ENCODE results near the gene FAM9C.
"Not testable (repeated sequence)": the region's sequence is repeated elsewhere in the genome, so short reads cannot be mapped to it uniquely, and the experiment has no call there.

The FAM9C gene

DNA sequence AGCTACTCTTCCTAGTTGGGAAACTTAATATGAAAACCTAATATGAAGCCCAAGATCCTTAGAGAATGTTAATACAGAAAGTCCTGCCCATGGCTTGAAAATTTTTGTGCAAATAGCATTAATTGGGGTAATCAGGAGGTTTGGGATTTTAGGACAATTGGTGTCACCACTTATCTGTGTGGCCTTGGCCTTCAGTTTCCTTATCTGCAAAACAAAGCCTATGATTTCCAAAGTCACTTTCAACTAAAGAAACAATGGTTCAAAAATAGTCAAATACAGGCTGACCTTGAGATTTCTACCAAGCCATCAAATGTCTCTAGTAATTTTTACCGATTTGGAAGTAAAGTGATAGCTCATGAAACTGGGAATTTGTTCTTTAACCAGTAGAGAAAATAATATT, 40.2 kb upstream of the FAM9C start:
- Histone ChIP-seq H3K36me3 (ENCODE audit: insufficient read depth, low read length) (no peaks in the 10 kb centered on the region), H3K27me3 (ENCODE audit: control insufficient read depth, insufficient read depth, low read length) (no peaks in the 10 kb centered on the region), H3K4me3 (ENCODE audit: low read length) (no peak overlapping the region), H3K9me3 (replicated peaks; ENCODE audit: low read length) (no peaks in the 10 kb centered on the region), H3K9ac (ENCODE audit: low read depth, low read length) (no peak overlapping the region), H3K4me2 (ENCODE audit: low read length) (no peak overlapping the region), H3K4me1 (ENCODE audit: control insufficient read depth, insufficient read depth, low read length) (no peaks in the 10 kb centered on the region)

DNA sequence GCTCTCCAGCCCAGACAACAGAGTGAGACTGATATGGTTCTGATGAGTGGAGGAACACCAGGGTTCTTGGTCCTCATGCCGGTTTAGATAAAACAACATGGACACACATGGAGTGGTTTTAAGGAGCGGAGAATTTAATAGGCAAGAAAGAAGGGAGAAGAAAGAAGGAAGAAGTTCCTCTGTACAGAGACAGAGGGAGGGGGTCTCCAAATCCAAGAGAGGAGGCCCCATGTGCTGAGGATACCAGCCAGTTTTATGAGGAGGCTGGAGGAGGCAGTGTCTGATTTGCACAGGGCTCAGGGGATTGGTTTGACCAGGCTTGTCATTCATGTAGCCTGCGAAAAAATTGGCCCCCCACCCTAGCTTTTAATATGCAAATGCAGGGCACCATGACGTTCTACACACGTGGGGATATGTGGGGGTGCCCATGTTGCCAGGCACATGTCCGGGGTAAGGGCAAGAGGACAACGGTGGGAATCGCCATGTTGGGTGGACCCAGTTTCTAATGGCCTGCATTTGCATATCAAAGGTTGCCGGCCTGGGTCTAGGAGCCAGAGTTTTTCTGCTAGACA, 39.4 kb upstream of the FAM9C start:
- not testable (repeated sequence) for H3K9me3 ChIP-seq (replicated peaks; ENCODE audit: low read length); H3K4me2 ChIP-seq (ENCODE audit: low read length); H3K4me1 ChIP-seq (ENCODE audit: control insufficient read depth, insufficient read depth, low read length); H3K27me3 ChIP-seq (ENCODE audit: control insufficient read depth, insufficient read depth, low read length); H3K9ac ChIP-seq (ENCODE audit: low read depth, low read length); H3K4me3 ChIP-seq (ENCODE audit: low read length); H3K36me3 ChIP-seq (ENCODE audit: insufficient read depth, low read length)

DNA sequence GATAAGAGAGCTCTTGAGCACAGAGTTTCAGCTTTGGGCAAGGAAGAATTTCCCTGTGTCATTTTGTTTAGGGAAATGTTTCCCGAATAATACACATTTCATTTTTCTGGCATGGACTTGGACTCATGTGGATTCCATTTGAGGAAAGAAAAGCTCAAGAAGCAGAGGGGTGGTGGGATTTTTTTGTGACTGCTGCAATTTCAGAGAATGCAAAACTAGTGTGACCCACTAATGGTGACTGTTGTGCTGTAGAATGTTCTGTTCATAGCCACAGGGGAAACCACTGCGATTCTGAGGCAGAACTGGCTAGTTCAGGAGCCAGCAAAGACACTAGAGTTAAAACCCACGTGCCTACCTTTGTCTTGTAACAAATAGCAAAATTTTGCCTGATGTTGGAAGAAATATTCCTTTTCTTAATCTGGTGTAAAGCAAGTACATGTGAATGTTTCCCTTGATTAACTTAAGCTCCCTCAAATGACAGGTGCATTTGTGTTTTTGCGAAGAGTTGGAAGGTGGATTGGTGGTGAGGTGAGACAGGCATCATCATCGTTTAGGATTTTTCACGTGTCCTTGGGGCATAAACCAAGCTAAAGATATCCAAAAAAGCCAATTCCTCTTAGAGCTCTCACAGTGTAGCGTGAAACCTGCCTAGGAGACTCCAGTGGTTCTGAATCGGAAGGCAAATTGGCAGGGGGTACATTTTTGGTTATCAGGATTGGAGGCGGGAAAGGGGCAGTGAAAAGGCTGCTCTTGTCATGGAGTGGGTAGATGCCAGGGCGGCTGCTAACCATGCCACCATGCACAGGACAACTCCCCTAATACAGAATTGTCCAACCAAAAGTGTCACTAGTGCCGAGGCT, 38.0 kb upstream of the FAM9C start:
- no peak overlapping the region for H3K9ac ChIP-seq (ENCODE audit: low read depth, low read length)
- H3K4me3 ChIP-seq (ENCODE audit: low read length), result no peak overlapping the region
- H3K9me3 ChIP-seq (replicated peaks; ENCODE audit: low read length), result no peaks in the 10 kb centered on the region
- H3K4me2 ChIP-seq (ENCODE audit: low read length), result no peak overlapping the region
- no peaks in the 10 kb centered on the region for H3K36me3 ChIP-seq (ENCODE audit: insufficient read depth, low read length)
- peaks cover 10% of the 10 kb centered on the region for H3K4me1 ChIP-seq (ENCODE audit: control insufficient read depth, insufficient read depth, low read length)
- H3K27me3 ChIP-seq (ENCODE audit: control insufficient read depth, insufficient read depth, low read length), result no peaks in the 10 kb centered on the region

DNA sequence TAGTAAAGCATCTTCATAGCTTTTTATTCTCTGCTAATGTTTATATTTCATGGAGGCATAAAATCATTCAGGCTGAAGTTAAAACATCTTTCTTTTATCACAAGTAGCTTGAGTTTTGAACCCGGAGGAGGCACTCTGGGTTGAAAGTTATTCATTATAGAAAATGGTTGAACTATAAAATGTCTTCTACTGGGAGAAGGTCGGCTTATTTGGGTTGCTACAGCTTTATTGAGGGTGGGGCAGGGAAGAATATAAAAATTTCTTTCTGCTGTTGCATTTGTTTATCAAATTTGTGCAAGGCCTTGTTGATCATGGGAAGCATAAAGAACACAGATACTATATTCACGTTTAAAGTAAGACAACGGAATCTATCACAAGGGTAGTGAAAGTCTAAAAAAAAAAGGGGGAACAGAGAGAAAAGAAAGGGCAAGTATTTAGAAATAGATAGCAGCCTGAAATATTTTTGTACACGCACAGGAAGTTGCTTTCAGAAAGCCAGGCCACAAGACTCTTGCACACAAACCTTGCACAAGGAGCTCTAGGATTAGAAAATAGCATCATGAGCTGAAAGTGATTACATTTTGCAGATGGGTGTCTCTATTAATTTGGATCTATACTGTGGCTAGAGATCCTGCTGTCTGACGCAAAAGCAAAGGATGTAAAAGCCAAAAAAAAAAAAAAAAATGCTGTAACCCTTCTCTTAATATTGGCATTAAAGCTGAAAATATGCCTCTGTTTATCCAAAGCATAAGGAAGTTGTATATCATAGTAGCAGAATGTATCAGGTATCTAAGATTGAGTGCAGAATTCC, 37.2 kb upstream of the FAM9C start:
- Histone ChIP-seq H3K27me3 (ENCODE audit: control insufficient read depth, insufficient read depth, low read length) (no peaks in the 10 kb centered on the region), H3K9ac (ENCODE audit: low read depth, low read length) (no peak overlapping the region), H3K4me3 (ENCODE audit: low read length) (no peak overlapping the region), H3K4me2 (ENCODE audit: low read length) (no peak overlapping the region), H3K36me3 (ENCODE audit: insufficient read depth, low read length) (no peaks in the 10 kb centered on the region), H3K9me3 (replicated peaks; ENCODE audit: low read length) (no peaks in the 10 kb centered on the region), H3K4me1 (ENCODE audit: control insufficient read depth, insufficient read depth, low read length) (peaks cover 10% of the 10 kb centered on the region)

DNA sequence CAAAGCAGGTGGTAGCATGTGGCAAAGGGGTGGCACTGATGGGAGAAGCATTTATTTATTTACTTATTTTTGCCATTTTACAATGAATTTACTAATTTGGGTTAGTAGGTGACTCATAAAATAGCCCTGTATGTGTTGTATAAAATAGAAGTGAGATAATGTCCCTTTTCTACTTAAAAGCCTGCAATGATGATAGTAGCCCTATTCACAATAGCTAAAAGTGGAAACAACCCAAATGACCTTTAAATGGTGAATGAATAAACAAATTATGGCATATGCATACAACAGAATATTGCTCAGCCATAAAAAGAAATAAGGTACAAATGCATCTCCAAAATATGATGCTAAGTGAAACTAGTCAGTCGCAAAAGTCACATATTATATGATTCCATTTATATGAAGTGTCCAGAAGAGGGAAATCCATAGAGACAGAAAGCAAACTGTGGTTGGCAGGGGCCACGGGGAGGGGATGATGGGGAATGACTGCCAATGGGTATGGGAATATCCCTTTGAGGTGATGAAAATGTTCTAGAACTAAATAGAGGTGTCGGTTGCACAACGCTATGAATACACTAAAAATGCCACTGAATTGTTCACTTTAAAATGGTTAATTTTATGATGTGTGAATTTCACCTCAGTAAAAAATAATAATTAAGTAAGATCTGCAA, 35.8 kb upstream of the FAM9C start:
- Histone ChIP-seq H3K9me3 (replicated peaks; ENCODE audit: low read length) (no peaks in the 10 kb centered on the region), H3K27me3 (ENCODE audit: control insufficient read depth, insufficient read depth, low read length) (no peaks in the 10 kb centered on the region), H3K4me2 (ENCODE audit: low read length) (no peak overlapping the region), H3K9ac (ENCODE audit: low read depth, low read length) (no peak overlapping the region), H3K4me1 (ENCODE audit: control insufficient read depth, insufficient read depth, low read length) (peaks cover 10% of the 10 kb centered on the region), H3K36me3 (ENCODE audit: insufficient read depth, low read length) (no peaks in the 10 kb centered on the region), H3K4me3 (ENCODE audit: low read length) (no peak overlapping the region)

DNA sequence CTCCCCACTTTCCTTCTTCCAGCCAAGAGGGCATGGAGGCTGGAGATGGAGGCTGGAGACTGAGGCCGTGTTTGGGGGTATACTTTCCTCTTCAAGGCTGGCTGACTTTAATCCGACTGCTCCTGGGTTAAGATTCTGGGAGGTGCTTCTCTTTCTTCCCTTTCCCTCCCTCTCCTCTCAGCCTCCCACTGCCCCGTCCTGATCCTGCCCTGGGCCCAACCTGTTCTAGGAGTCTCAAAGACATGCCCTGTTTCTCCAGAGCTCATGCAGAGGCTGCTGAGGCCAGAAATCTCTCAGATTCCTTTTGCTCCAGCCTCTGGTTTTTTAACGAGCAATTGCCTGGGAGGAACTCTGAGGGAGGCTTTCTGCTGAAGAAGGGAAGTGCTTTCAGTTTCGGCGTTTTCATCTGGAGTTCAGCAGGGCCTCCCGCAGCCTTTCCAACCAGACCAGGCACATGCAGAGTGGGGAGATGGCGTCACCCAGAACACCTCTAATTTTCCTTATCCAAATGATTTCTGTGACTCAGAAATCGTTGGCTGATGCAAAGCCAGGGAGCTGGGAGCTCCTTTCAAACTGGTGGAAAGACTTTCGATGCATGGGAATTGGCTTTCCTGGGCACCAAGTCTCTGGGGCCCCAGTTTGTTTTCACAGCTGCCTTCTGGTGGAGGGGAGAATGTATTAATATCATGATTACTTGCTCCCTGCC, 34.5 kb upstream of the FAM9C start:
- Histone ChIP-seq H3K4me3 (ENCODE audit: low read length) (peak overlapping the region; percentile 38), H3K9me3 (replicated peaks; ENCODE audit: low read length) (no peaks in the 10 kb centered on the region), H3K4me1 (ENCODE audit: control insufficient read depth, insufficient read depth, low read length) (peaks cover 10% of the 10 kb centered on the region), H3K9ac (ENCODE audit: low read depth, low read length) (peak overlapping the region; percentile 45), H3K4me2 (ENCODE audit: low read length) (peak overlapping the region; percentile 62), H3K36me3 (ENCODE audit: insufficient read depth, low read length) (no peaks in the 10 kb centered on the region), H3K27me3 (ENCODE audit: control insufficient read depth, insufficient read depth, low read length) (no peaks in the 10 kb centered on the region)

DNA sequence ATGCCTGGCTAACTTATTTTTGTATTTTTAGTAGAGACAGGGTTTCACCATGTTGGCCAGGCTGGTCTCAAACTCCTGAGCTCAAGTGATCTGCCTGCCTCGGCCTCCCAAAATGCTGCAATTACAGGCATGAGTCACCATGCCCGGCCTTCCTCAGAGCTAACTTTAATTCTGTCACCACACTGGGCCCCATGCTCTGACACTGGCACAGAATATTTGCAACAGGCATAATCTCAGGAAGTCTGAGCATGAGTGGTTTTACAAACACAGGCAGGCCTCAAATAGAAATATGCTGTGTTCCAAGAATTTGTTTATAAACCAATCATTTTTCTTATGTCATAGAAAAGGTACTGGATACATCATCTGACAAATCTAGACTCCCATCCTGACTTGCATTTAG, 32.7 kb upstream of the FAM9C start:
- Histone ChIP-seq H3K4me2 (ENCODE audit: low read length) (no peak overlapping the region), H3K4me1 (ENCODE audit: control insufficient read depth, insufficient read depth, low read length) (peaks cover 10% of the 10 kb centered on the region), H3K27me3 (ENCODE audit: control insufficient read depth, insufficient read depth, low read length) (no peaks in the 10 kb centered on the region), H3K4me3 (ENCODE audit: low read length) (no peak overlapping the region), H3K36me3 (ENCODE audit: insufficient read depth, low read length) (no peaks in the 10 kb centered on the region), H3K9me3 (replicated peaks; ENCODE audit: low read length) (no peaks in the 10 kb centered on the region), H3K9ac (ENCODE audit: low read depth, low read length) (no peak overlapping the region)

DNA sequence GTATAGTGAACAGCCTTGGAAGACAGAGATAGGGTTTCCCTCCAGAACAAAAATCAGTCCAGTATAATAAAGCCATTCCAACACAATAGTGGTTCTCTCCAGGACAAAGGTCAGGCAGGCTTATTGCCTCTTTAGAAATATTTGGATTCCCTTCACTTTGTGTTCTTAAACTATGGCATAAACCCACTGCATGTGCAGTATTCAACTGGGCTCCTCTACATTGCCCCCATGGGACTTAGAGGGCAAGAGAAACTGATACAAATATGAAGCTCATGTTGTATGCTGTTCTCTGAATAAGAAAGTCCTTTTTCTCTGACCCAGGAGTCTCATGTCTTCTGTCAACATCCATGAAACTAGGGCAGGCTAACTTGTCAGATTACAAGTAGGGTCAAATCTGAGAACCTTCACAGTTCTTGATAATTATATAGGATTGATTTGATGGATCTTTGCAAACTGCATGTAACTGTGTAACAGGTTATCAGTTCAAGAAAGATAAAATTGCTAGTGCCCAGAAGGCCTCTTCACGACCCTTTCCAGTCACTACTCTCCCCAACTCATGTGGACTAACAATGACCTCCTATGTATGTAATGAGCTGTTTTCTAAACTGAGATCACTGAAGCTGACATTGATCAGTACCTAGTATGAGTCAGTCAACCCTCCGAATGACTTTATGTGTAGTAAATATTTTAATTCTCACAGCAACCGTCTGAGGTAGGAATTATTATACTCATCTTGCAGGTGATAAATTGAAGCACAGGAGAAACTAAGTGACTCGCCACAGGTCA, 31.9 kb upstream of the FAM9C start:
- Histone ChIP-seq H3K27me3 (ENCODE audit: control insufficient read depth, insufficient read depth, low read length) (no peaks in the 10 kb centered on the region), H3K4me1 (ENCODE audit: control insufficient read depth, insufficient read depth, low read length) (peaks cover 10% of the 10 kb centered on the region), H3K4me3 (ENCODE audit: low read length) (no peak overlapping the region), H3K9me3 (replicated peaks; ENCODE audit: low read length) (no peaks in the 10 kb centered on the region), H3K4me2 (ENCODE audit: low read length) (no peak overlapping the region), H3K36me3 (ENCODE audit: insufficient read depth, low read length) (no peaks in the 10 kb centered on the region), H3K9ac (ENCODE audit: low read depth, low read length) (no peak overlapping the region)

DNA sequence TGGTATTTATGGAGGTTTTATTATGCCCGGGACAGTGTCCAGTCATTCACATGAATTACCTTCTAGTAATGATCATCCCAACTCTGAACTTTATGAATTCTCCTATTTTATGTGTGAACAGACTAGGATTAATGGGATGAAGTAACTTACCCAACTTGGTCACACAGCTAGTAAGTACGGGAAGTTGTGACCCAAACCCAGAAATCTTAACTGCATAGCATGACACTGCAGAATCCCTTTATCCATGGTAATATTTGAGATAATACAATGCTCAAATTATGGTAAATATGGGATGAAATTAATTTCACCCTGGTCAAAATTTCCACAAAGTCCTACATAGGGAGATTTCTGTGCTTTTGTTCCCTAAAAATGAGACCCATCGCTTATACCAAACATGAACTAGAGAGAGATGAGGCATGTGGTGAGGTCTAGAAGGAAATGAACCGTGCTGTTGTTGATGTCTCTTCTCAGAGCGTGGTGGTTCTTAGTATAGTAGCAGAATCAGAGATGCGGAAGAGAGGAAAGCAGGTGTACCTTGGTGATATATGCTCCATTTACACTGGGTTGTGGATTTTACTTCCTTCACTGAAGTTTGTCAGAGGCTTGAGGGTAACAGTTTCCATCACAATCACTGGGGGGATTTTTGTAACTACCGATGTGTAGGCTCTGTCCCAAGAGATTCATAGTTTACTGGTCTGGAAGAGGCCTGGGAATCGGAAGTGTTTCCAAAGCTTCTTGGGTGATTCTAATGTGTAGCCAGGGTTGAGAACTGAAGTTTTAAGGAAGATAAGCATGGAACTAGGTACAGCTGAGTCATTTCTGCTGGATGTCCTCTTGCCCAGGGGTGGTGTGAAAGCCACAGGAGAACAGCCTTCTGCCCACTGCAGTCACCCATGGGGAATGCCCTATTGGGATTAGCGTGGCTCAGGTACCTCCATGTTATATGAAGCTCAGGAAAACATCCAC, 30.2 kb upstream of the FAM9C start:
- Histone ChIP-seq H3K9ac (ENCODE audit: low read depth, low read length) (no peak overlapping the region), H3K36me3 (ENCODE audit: insufficient read depth, low read length) (no peaks in the 10 kb centered on the region), H3K9me3 (replicated peaks; ENCODE audit: low read length) (no peaks in the 10 kb centered on the region), H3K4me2 (ENCODE audit: low read length) (no peak overlapping the region), H3K27me3 (ENCODE audit: control insufficient read depth, insufficient read depth, low read length) (no peaks in the 10 kb centered on the region), H3K4me3 (ENCODE audit: low read length) (no peak overlapping the region), H3K4me1 (ENCODE audit: control insufficient read depth, insufficient read depth, low read length) (peaks cover 10% of the 10 kb centered on the region)
